Neural cell (in vitro differentiated cells): Measurements from ENCODE around the gene OSBPL2. TPM values are rescaled to one million over a fixed set of nuclear protein-coding genes. Genes with fewer than 3 reads are reported as not detected.

Experiments used
- H2AFZ ChIP-seq: fragments of 200-600, 300-800 bp; sonication (generic), shearing (Covaris generic); 2 replicates; pipeline ENCODE4 v1.6.0; 2014; ENCODE audit warnings: low read depth, mild to moderate bottlenecking, antibody characterized with exemption, low read length, moderate library complexity
- H3F3A ChIP-seq: fragments of 200-600 bp; shearing (Covaris generic); 2 replicates; pipeline ENCODE4 v1.6.1; 2016; ENCODE audit warnings: mild to moderate bottlenecking, moderate library complexity, mixed read lengths, antibody characterized with exemption, low read length; ENCODE audit not compliant: insufficient read depth, poor library complexity, severe bottlenecking
- H3K27ac ChIP-seq: fragments of 200-600, 300-800 bp; sonication (generic), shearing (Covaris generic); 2 replicates; pipeline ENCODE4 v1.5.1; 2014; ENCODE audit warnings: mild to moderate bottlenecking, low read length, moderate library complexity
- H3K27me3 ChIP-seq: fragments of 300-800, 200-600 bp; sonication (generic), shearing (Covaris generic); 2 replicates; pipeline ENCODE4 v1.6.0; 2014; ENCODE audit warnings: mild to moderate bottlenecking, low read depth, low read length, moderate library complexity; ENCODE audit not compliant: insufficient read depth
- H3K36me3 ChIP-seq: fragments of 300-800, 200-600 bp; sonication (generic), shearing (Covaris generic); 2 replicates; pipeline ENCODE4 v1.5.1; 2014; ENCODE audit warnings: mild to moderate bottlenecking, antibody characterized with exemption, low read length, moderate library complexity; ENCODE audit not compliant: insufficient read depth
- H3K4me2 ChIP-seq: fragments of 300-800, 200-600 bp; sonication (generic), shearing (Covaris generic); 2 replicates; pipeline ENCODE4 v1.6.0; 2014; ENCODE audit warnings: mild to moderate bottlenecking, low read length
- H3K4me3 ChIP-seq: fragments of 300-800, 200-600 bp; sonication (generic), shearing (Covaris generic); 2 replicates; pipeline ENCODE4 v1.5.1; 2014; ENCODE audit warnings: mild to moderate bottlenecking, low read length, moderate library complexity
- H3K79me2 ChIP-seq: fragments of 200-600 bp; shearing (Covaris generic); replicated peaks from 2 replicates; pipeline ENCODE4 v1.6.0; 2014; ENCODE audit warnings: mild to moderate bottlenecking, low read length, moderate library complexity; ENCODE audit not compliant: insufficient read depth
- H3K9ac ChIP-seq: fragments of 300-800, 200-600 bp; sonication (generic), shearing (Covaris generic); 2 replicates; pipeline ENCODE4 v1.6.1; 2016; ENCODE audit warnings: mild to moderate bottlenecking, low read length, mixed read lengths
- H3K9me2 ChIP-seq: fragments of 200-600 bp; shearing (Covaris generic); 2 replicates; pipeline ENCODE4 v1.6.1; 2016; ENCODE audit warnings: mild to moderate bottlenecking, low read length, mixed read lengths; ENCODE audit not compliant: insufficient read depth
- H3K9me3 ChIP-seq: fragments of 200-600, 300-800 bp; sonication (generic), shearing (Covaris generic); 2 replicates; pipeline ENCODE4 v1.6.1; 2016; ENCODE audit warnings: mild to moderate bottlenecking, mixed run types, low read length, moderate library complexity, mixed read lengths
- H4K20me1 ChIP-seq: fragments of 200-600 bp; shearing (Covaris generic); 2 replicates; pipeline ENCODE4 v1.6.1; 2016; ENCODE audit warnings: mild to moderate bottlenecking, mixed run types; ENCODE audit not compliant: insufficient read depth
- CTCF ChIP-seq: fragments of 450-650 bp; IDR thresholded peaks from 2 replicates; pipeline ENCODE4 v1.5.1; 2014; ENCODE audit warnings: antibody characterized with exemption, mild to moderate bottlenecking, moderate library complexity; ENCODE audit not compliant: poor library complexity, severe bottlenecking
- EP300 ChIP-seq: fragments of 450-650 bp; conservative IDR thresholded peaks from 2 replicates; pipeline ENCODE4 v1.6.1; 2014; ENCODE audit warnings: antibody characterized with exemption, mild to moderate bottlenecking, moderate library complexity; ENCODE audit not compliant: poor library complexity, severe bottlenecking
- EZH2 ChIP-seq: fragments of 200-600, 300-800 bp; shearing (Covaris generic), sonication (generic); IDR thresholded peaks from 2 replicates; pipeline ENCODE4 v1.6.1; 2014; ENCODE audit warnings: antibody characterized with exemption, low read length, borderline replicate concordance, mild to moderate bottlenecking; ENCODE audit not compliant: insufficient read depth, poor library complexity, severe bottlenecking
- MXI1 ChIP-seq: fragments of 450-650 bp; conservative IDR thresholded peaks from 2 replicates; pipeline ENCODE4 v1.6.1; 2014; ENCODE audit warnings: antibody characterized with exemption, mild to moderate bottlenecking; ENCODE audit not compliant: poor library complexity, severe bottlenecking
- POLR2AphosphoS5 ChIP-seq: IDR thresholded peaks from 2 replicates; pipeline ENCODE4 v1.6.1; 2012
- RAD21 ChIP-seq: fragments of 450-650 bp; conservative IDR thresholded peaks from 2 replicates; pipeline ENCODE4 v1.6.1; 2014; ENCODE audit warnings: antibody characterized with exemption, mild to moderate bottlenecking, moderate library complexity
- REST ChIP-seq: IDR thresholded peaks from 2 replicates; pipeline ENCODE4 v1.6.1; 2012; ENCODE audit warnings: borderline replicate concordance
- SMC3 ChIP-seq: fragments of 450-650 bp; conservative IDR thresholded peaks from 2 replicates; pipeline ENCODE4 v1.6.1; 2014; ENCODE audit warnings: antibody characterized with exemption, mild to moderate bottlenecking, moderate library complexity; ENCODE audit not compliant: poor library complexity
- TAF1 ChIP-seq: IDR thresholded peaks from 2 replicates; pipeline ENCODE4 v1.6.1; 2012; ENCODE audit warnings: low read depth
- polyA plus RNA-seq: library from polyadenylated mRNA; depleted of rRNA; stranded (reverse); fragments of >200 nt; gene quantifications from 2 replicates; pipeline ENCODE4 v1.2.3, GENCODE V29; 2014

The OSBPL2 gene
- polyA plus RNA-seq, 1 donor from 2014 or later, result 41.5 TPM

- Histone ChIP-seq H4K20me1 (no peaks in the 10 kb centered on the region), H3K9me3 (no peaks in the 10 kb centered on the region), H2AFZ (no peak overlapping the region), H3K4me3 (no peak overlapping the region), H3K36me3 (no peaks in the 10 kb centered on the region), H3K4me2 (no peak overlapping the region), H3K9ac (no peak overlapping the region), H3K27me3 (no peaks in the 10 kb centered on the region), H3K27ac (no peak overlapping the region), H3F3A (no peaks in the 10 kb centered on the region), H3K79me2 (no peaks in the 10 kb centered on the region), H3K9me2 (no peaks in the 10 kb centered on the region)
- TF ChIP-seq MXI1 (no peak), EP300 (no peak), POLR2AphosphoS5 (no peak), EZH2 (no peak), RAD21 (no peak), SMC3 (no peak), TAF1 (no peak), CTCF (no peak), REST (no peak)
Observed at GRCh38 chr20:62266851-62267250, 28.5 kb downstream of the OSBPL2 start.

GRCh38 chr20:62267543-62267942 lies 29.2 kb downstream of the OSBPL2 start:
- Histone ChIP-seq H3K4me3 (no peak overlapping the region), H4K20me1 (no peaks in the 10 kb centered on the region), H3K4me2 (no peak overlapping the region), H3F3A (no peaks in the 10 kb centered on the region), H3K36me3 (no peaks in the 10 kb centered on the region), H3K9me2 (no peaks in the 10 kb centered on the region), H3K9ac (no peak overlapping the region), H3K27ac (no peak overlapping the region), H2AFZ (no peak overlapping the region), H3K27me3 (no peaks in the 10 kb centered on the region), H3K79me2 (no peaks in the 10 kb centered on the region), H3K9me3 (no peaks in the 10 kb centered on the region)
- TF ChIP-seq TAF1 (no peak), MXI1 (no peak), EP300 (no peak), POLR2AphosphoS5 (no peak), REST (no peak), EZH2 (no peak)
